Activated naive CD8-positive, alpha-beta T cell treated with anti-CD3 and anti-CD28 coated beads, Interleukin-2, amount 10 ng/mL, durations not matched to agents 7 days and 5 days (primary cell): ENCODE measurements around the gene SNTN. TPM values are rescaled to one million over a fixed set of nuclear protein-coding genes. Genes with fewer than 3 reads are reported as not detected.

Experiments used
- ATAC-seq: fragments of 150-1000 bp; cut with Tn5 transposase; one replicate; pipeline ENCODE4 v1.10.0; 2021; ENCODE audit warnings: low read depth, moderate library complexity
- POLR2A ChIA-PET: fragments of 350-600 bp; sonication (Branson Sonifier 250); formaldehyde crosslinking; loops from one replicate; lab custom pipeline; 2021; ENCODE audit warnings: antibody characterized with exemption; lab: Charles Lee
- DNase-seq: peaks from one replicate; pipeline ENCODE4 v3.0.0; 2021
- H3K27ac Mint-ChIP-seq: one replicate; pipeline ENCODE4 v1.8.0; 2022; ENCODE audit warnings: mild to moderate bottlenecking, mixed read lengths
- H3K27me3 Mint-ChIP-seq: one replicate; pipeline ENCODE4 v1.8.0; 2022; ENCODE audit warnings: mild to moderate bottlenecking, moderate library complexity, mixed read lengths
- H3K36me3 Mint-ChIP-seq: one replicate; pipeline ENCODE4 v1.8.0; 2021; ENCODE audit warnings: mild to moderate bottlenecking, mixed read lengths
- H3K4me1 Mint-ChIP-seq: one replicate; pipeline ENCODE4 v1.8.0; 2021; ENCODE audit warnings: mixed read lengths
- H3K4me3 Mint-ChIP-seq: one replicate; pipeline ENCODE4 v1.8.0; 2022; ENCODE audit warnings: mild to moderate bottlenecking, moderate library complexity, mixed read lengths
- H3K9me3 Mint-ChIP-seq: one replicate; pipeline ENCODE4 v1.8.0; 2021; ENCODE audit warnings: mixed read lengths
- total RNA-seq, 2 experiments: library from RNA; stranded (reverse); gene quantifications; one replicate each; pipeline ENCODE4 v1.2.3, GENCODE V29; 2021

Gene SNTN
- total RNA-seq, 2 experiments from 2014 or later, result not detected

GRCh38 chr3:63687278-63688225 lies 35.1 kb downstream of the SNTN start:
- DNase-seq (no peak), ATAC-seq (no peak)
- POLR2A ChIA-PET, result no interaction called here
- H3K9me3 Mint-ChIP-seq, result no peaks in the 10 kb centered on the region
- no peaks in the 10 kb centered on the region for H3K4me1 Mint-ChIP-seq
- H3K27me3 Mint-ChIP-seq, result no peaks in the 10 kb centered on the region
- H3K36me3 Mint-ChIP-seq, result no peaks in the 10 kb centered on the region
- no peak overlapping the region for H3K4me3 Mint-ChIP-seq
- H3K27ac Mint-ChIP-seq, result no peak overlapping the region

- no peak overlapping the region for H3K4me3 Mint-ChIP-seq
- no peak overlapping the region for H3K27ac Mint-ChIP-seq
- H3K9me3 Mint-ChIP-seq, result no peaks in the 10 kb centered on the region
- POLR2A ChIA-PET, result no interaction called here
- H3K36me3 Mint-ChIP-seq, result no peaks in the 10 kb centered on the region
- no peaks in the 10 kb centered on the region for H3K27me3 Mint-ChIP-seq
- DNase-seq (no peak), ATAC-seq (no peak)
- no peaks in the 10 kb centered on the region for H3K4me1 Mint-ChIP-seq
These were observed 36.8 kb downstream of the SNTN start for GRCh38 chr3:63689285-63689684.

- Mint-ChIP-seq H3K36me3 (no peaks in the 10 kb centered on the region), H3K4me1 (no peaks in the 10 kb centered on the region), H3K9me3 (peaks cover 4% of the 10 kb centered on the region), H3K4me3 (no peak overlapping the region), H3K27me3 (no peaks in the 10 kb centered on the region), H3K27ac (no peak overlapping the region)
- POLR2A ChIA-PET, result no interaction called here
- no peak for ATAC-seq
- no peak for DNase-seq
These were observed 40.9 kb downstream of the SNTN start for GRCh38 chr3:63693351-63693750.

GRCh38 chr3:63705092-63705645 lies 52.7 kb downstream of the SNTN start:
- no peaks in the 10 kb centered on the region for H3K9me3 Mint-ChIP-seq
- no peak overlapping the region for H3K27ac Mint-ChIP-seq
- H3K4me3 Mint-ChIP-seq, result no peak overlapping the region
- POLR2A ChIA-PET, result no interaction called here
- DNase-seq (no peak), ATAC-seq (no peak)
- no peaks in the 10 kb centered on the region for H3K36me3 Mint-ChIP-seq
- no peaks in the 10 kb centered on the region for H3K4me1 Mint-ChIP-seq
- H3K27me3 Mint-ChIP-seq, result peaks cover 4% of the 10 kb centered on the region

- Mint-ChIP-seq H3K27me3 (peaks cover 4% of the 10 kb centered on the region), H3K27ac (no peak overlapping the region), H3K4me1 (no peaks in the 10 kb centered on the region), H3K4me3 (no peak overlapping the region), H3K36me3 (no peaks in the 10 kb centered on the region), H3K9me3 (no peaks in the 10 kb centered on the region)
- POLR2A ChIA-PET, result no interaction called here
- ATAC-seq (no peak), DNase-seq (no peak)
These were observed 54.0 kb downstream of the SNTN start for GRCh38 chr3:63706321-63707085.

- Mint-ChIP-seq H3K4me1 (no peaks in the 10 kb centered on the region), H3K36me3 (no peaks in the 10 kb centered on the region), H3K9me3 (peaks cover 1% of the 10 kb centered on the region), H3K27ac (no peak overlapping the region), H3K27me3 (peaks cover 4% of the 10 kb centered on the region), H3K4me3 (no peak overlapping the region)
- DNase-seq, result no peak
- POLR2A ChIA-PET, result no interaction called here
- ATAC-seq, result no peak
These were observed 55.3 kb downstream of the SNTN start for GRCh38 chr3:63707731-63708130.

- no peaks in the 10 kb centered on the region for H3K4me1 Mint-ChIP-seq
- no peaks in the 10 kb centered on the region for H3K36me3 Mint-ChIP-seq
- ATAC-seq (no peak), DNase-seq (no peak)
- H3K9me3 Mint-ChIP-seq, result peaks cover 1% of the 10 kb centered on the region
- no peak overlapping the region for H3K4me3 Mint-ChIP-seq
- H3K27ac Mint-ChIP-seq, result no peak overlapping the region
- POLR2A ChIA-PET, result no interaction called here
- H3K27me3 Mint-ChIP-seq, result peaks cover 4% of the 10 kb centered on the region
These were observed 57.1 kb downstream of the SNTN start for GRCh38 chr3:63709576-63709975.

Other genes with a start within 250 kb of the SNTN start
- not detected for gene C3orf49, start 166.6 kb downstream of the SNTN start, total RNA-seq
- gene THOC7, start 211.1 kb downstream of the SNTN start, total RNA-seq, result 10 to 100 TPM; 70.1 to 77.4 TPM
- gene ATXN7, start 211.2 kb downstream of the SNTN start, total RNA-seq, result 10 to 100 TPM; 88.2 to 91.8 TPM